Hepatocyte (in vitro differentiated cells): ENCODE measurements around the gene PPHLN1. TPM values are rescaled to one million over a fixed set of nuclear protein-coding genes. Genes with fewer than 3 reads are reported as not detected.

Source experiments
- DNase-seq: peaks from one replicate; pipeline ENCODE4 v3.0.0-alpha.2; 2016; ENCODE audit warnings: low spot score
- H2AFZ ChIP-seq: fragments of 200-600 bp; sonication (generic); 2 replicates; pipeline ENCODE4 v1.6.0; 2016; ENCODE audit warnings: antibody characterized with exemption, mild to moderate bottlenecking
- H3K27ac ChIP-seq: fragments of 200-600 bp; sonication (generic); 2 replicates; pipeline ENCODE4 v1.5.1; 2016; ENCODE audit warnings: mild to moderate bottlenecking
- H3K27me3 ChIP-seq: fragments of 200-600 bp; sonication (generic); 2 replicates; pipeline ENCODE4 v1.6.1; 2016
- H3K36me3 ChIP-seq: fragments of 200-600 bp; sonication (generic); replicated peaks from 2 replicates; pipeline ENCODE4 v1.5.1; 2016; ENCODE audit warnings: low read depth; ENCODE audit not compliant: insufficient read depth
- H3K4me1 ChIP-seq: fragments of 200-600 bp; sonication (generic); 2 replicates; pipeline ENCODE4 v1.5.1; 2016; ENCODE audit warnings: mild to moderate bottlenecking, moderate library complexity; ENCODE audit not compliant: insufficient read depth
- H3K4me2 ChIP-seq: fragments of 200-600 bp; sonication (generic); 2 replicates; pipeline ENCODE4 v1.6.0; 2016
- H3K4me3 ChIP-seq: fragments of 200-600 bp; sonication (generic); 2 replicates; pipeline ENCODE4 v1.5.1; 2016; ENCODE audit warnings: mild to moderate bottlenecking
- H3K79me2 ChIP-seq: fragments of 200-600 bp; sonication (generic); 2 replicates; pipeline ENCODE4 v1.6.0; 2017; ENCODE audit warnings: mild to moderate bottlenecking
- H3K9me2 ChIP-seq: fragments of 200-600 bp; sonication (generic); replicated peaks from 2 replicates; pipeline ENCODE4 v1.6.0; 2017; ENCODE audit warnings: mild to moderate bottlenecking; ENCODE audit not compliant: insufficient read depth
- H3K9me3 ChIP-seq: fragments of 200-600 bp; sonication (generic); 2 replicates; pipeline ENCODE4 v1.5.1; 2016; ENCODE audit warnings: low read depth, mild to moderate bottlenecking
- H4K20me1 ChIP-seq: fragments of 200-600 bp; sonication (generic); 2 replicates; pipeline ENCODE4 v1.6.0; 2016; ENCODE audit warnings: mild to moderate bottlenecking; ENCODE audit not compliant: insufficient read depth, poor library complexity, severe bottlenecking
- EZH2 ChIP-seq: fragments of 200-600 bp; sonication (generic); IDR thresholded peaks from 2 replicates; pipeline ENCODE4 v1.6.1; 2016; ENCODE audit warnings: antibody characterized with exemption, mild to moderate bottlenecking, borderline replicate concordance
- EZH2phosphoT487 ChIP-seq: fragments of 200-600 bp; sonication (generic); IDR thresholded peaks from one replicate; pipeline ENCODE4 v1.6.1; 2018; ENCODE audit warnings: antibody characterized with exemption, mild to moderate bottlenecking, low read depth, moderate library complexity; ENCODE audit not compliant: unreplicated experiment, severe bottlenecking
- WGBS: methylation state at CpG from one replicate; pipeline ENCODE4 v1.1.6; 2016; ENCODE audit warnings: low lambda C conversion rate; ENCODE audit errors: missing lambda C conversion rate; 5-methylcytosine and 5-hydroxymethylcytosine counted together
- microRNA-seq: library from miRNA; unstranded; fragments of <30 nt; microRNA quantifications from one replicate; pipeline ENCODE4, GENCODE V29; 2017
- polyA plus RNA-seq: library from polyadenylated mRNA; unstranded; fragments of >200 nt; fragmentation: Nextera tagmentation; extraction: Ambion mirVana; gene quantifications from 2 replicates; pipeline ENCODE4 v1.2.1, GENCODE V29; 2016
- small RNA-seq: library from RNA; depleted of rRNA; stranded (forward); fragments of <200 nt; gene quantifications from one replicate; pipeline ENCODE3, GENCODE V24; 2014
- total RNA-seq: library from RNA; depleted of rRNA; stranded (reverse); fragments of >200 nt; gene quantifications from 2 replicates; pipeline ENCODE4 v1.2.3, GENCODE V29; 2014
- TF ChIP-seq, protein P1 (sequence below): fragments of 200-600 bp; sonication (generic); IDR thresholded peaks from 2 replicates; pipeline ENCODE4 v1.5.1; 2016; ENCODE audit warnings: antibody characterized with exemption, mild to moderate bottlenecking; ENCODE audit not compliant: poor library complexity

The PPHLN1 gene
- total and polyA plus RNA-seq, 2 experiments from 2014 or later: 38.1 to 65.4 TPM

DNA sequence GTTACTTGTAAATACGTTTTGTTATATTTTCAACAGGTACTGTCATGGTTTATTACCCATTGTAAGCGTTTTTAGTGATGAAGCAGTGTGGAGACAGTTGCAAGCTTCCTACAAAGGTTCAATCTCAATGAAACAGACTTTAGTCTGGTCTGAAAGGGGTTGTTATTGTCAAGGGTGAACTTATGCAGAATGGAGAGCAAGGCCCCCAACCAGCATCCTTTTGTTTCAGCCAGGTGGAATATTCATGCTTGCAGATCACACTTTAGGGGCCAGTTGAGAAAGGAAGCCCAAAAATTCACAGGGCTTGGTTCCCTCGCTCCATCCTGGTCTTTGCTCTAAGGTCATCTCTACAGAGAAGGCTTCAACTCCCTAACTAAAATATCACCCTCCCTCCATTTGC lies 159.9 kb downstream of the PPHLN1 start:
- WGBS: 82% methylated on average over 3 of the region's 3 CpGs
- no peaks in the 10 kb centered on the region for H3K9me2 ChIP-seq
- H3K4me3 ChIP-seq: no peak overlapping the region
- H3K27me3 ChIP-seq: no peaks in the 10 kb centered on the region
- DNase-seq: no peak
- TF ChIP-seq EZH2phosphoT487 (no peak), EZH2 (no peak)
- TF ChIP-seq, protein P1, sequence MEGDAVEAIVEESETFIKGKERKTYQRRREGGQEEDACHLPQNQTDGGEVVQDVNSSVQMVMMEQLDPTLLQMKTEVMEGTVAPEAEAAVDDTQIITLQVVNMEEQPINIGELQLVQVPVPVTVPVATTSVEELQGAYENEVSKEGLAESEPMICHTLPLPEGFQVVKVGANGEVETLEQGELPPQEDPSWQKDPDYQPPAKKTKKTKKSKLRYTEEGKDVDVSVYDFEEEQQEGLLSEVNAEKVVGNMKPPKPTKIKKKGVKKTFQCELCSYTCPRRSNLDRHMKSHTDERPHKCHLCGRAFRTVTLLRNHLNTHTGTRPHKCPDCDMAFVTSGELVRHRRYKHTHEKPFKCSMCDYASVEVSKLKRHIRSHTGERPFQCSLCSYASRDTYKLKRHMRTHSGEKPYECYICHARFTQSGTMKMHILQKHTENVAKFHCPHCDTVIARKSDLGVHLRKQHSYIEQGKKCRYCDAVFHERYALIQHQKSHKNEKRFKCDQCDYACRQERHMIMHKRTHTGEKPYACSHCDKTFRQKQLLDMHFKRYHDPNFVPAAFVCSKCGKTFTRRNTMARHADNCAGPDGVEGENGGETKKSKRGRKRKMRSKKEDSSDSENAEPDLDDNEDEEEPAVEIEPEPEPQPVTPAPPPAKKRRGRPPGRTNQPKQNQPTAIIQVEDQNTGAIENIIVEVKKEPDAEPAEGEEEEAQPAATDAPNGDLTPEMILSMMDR: no peak
- no peak overlapping the region for H2AFZ ChIP-seq
- peaks cover 20% of the 10 kb centered on the region for H3K4me1 ChIP-seq
- H4K20me1 ChIP-seq: peaks cover 10% of the 10 kb centered on the region
- no peak overlapping the region for H3K4me2 ChIP-seq
- no peak overlapping the region for H3K27ac ChIP-seq
- H3K36me3 ChIP-seq: no peaks in the 10 kb centered on the region
- H3K79me2 ChIP-seq: peaks cover 78% of the 10 kb centered on the region
- H3K9me3 ChIP-seq: no peaks in the 10 kb centered on the region

DNA sequence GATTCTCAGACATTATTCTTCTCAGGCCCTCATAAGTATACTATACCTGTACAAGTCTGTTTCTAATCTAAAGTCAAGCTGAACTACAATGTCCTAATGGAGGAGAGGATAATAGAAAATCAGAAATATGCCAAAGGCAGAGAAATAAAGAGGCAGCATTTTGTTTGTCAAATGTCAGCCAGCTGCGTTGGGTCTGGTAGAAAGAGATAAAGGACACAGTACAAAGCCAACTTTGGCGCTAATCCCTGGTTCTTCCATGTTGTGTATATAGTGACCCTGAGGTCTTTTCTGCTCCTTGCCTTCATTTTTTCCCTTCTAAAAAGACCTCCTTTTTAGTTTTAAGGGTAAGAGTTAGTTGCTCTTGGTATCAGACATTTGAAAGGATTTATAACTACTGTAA lies 160.4 kb downstream of the PPHLN1 start:
- no peak for DNase-seq
- H3K4me2 ChIP-seq: no peak overlapping the region
- peaks cover 7% of the 10 kb centered on the region for H4K20me1 ChIP-seq
- no peak overlapping the region for H3K4me3 ChIP-seq
- no peaks in the 10 kb centered on the region for H3K9me2 ChIP-seq
- H3K27me3 ChIP-seq: no peaks in the 10 kb centered on the region
- peaks cover 78% of the 10 kb centered on the region for H3K79me2 ChIP-seq
- no peaks in the 10 kb centered on the region for H3K9me3 ChIP-seq
- H3K27ac ChIP-seq: no peak overlapping the region
- WGBS: 34% methylated on average over 2 of the region's 2 CpGs
- peaks cover 19% of the 10 kb centered on the region for H3K4me1 ChIP-seq
- H2AFZ ChIP-seq: no peak overlapping the region
- H3K36me3 ChIP-seq: no peaks in the 10 kb centered on the region
- no peak for TF ChIP-seq EZH2
- TF ChIP-seq, protein P1: no peak
- no peak for TF ChIP-seq EZH2phosphoT487

DNA sequence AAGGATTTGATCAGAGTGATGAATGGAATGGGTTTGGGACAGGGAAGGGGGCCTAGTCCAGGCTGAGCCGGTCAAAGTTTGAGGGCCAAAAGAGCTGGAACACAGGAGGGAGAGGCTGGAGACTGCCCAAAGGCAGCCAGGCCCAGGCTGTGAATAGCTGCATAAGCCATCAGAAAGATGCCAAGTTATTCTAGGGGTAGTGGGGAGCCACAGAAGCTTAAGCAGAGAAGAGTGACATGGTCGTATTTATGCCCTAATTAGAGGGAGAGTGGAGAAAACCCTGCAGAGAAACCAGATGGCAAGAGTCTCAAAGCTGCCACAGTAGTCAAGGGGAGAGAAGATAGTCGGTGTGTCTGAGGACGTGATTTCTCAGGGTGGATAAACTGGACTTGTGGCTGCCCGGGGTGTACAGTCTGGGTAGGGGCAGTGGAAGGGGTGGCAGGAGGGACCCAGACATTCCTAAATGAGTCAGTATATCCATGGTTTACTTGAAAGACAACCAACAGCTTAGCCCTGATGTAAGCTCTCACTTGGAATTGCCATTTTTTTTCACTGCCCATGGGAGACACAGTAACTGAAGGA lies 164.4 kb downstream of the PPHLN1 start:
- no peak for DNase-seq
- WGBS: 96% methylated on average over 5 of the region's 5 CpGs
- Histone ChIP-seq H3K27ac (no peak overlapping the region), H3K27me3 (no peaks in the 10 kb centered on the region), H3K36me3 (no peaks in the 10 kb centered on the region), H3K9me2 (no peaks in the 10 kb centered on the region), H3K4me3 (no peak overlapping the region), H3K4me1 (peaks cover 9% of the 10 kb centered on the region), H2AFZ (no peak overlapping the region), H3K4me2 (no peak overlapping the region), H3K79me2 (peaks cover 76% of the 10 kb centered on the region), H4K20me1 (peaks cover 11% of the 10 kb centered on the region), H3K9me3 (no peaks in the 10 kb centered on the region)
- no peak for TF ChIP-seq EZH2phosphoT487
- TF ChIP-seq EZH2: no peak
- TF ChIP-seq, protein P1: no peak

Small RNA genes within 50 kb of the gene (microRNA-seq; reads per million reads assigned to microRNA genes)
- 2.2 reads per million for gene MIR7851

Small RNA genes within 50 kb of the gene (small RNA-seq; reads per million reads assigned to genes)
- not detected for gene MIR7851
- not detected for gene RF00019
- gene RF00090: not detected
- gene RNU6-249P: not detected

Other genes with a start within 250 kb of the PPHLN1 start
- 21.2 and 28.8 TPM in 2 replicates for gene GXYLT1, start 181.3 kb upstream of the PPHLN1 start, total RNA-seq
- 9.0 and 11.6 TPM in 2 replicates for gene GXYLT1, start 181.3 kb upstream of the PPHLN1 start, polyA plus RNA-seq
- gene YAF2, start 87.9 kb upstream of the PPHLN1 start, total RNA-seq: 21.4 and 35.5 TPM in 2 replicates
- gene YAF2, start 87.9 kb upstream of the PPHLN1 start, polyA plus RNA-seq: 15.3 and 19.6 TPM in 2 replicates
- gene ZCRB1, start 73 bp upstream of the PPHLN1 start, total RNA-seq: 25.6 and 27.7 TPM in 2 replicates
- 70.1 and 85.9 TPM in 2 replicates for gene ZCRB1, start 73 bp upstream of the PPHLN1 start, polyA plus RNA-seq